Amygdala (tissue), 56 donors: ENCODE measurements around the gene FBXL4.

Experiments
- DNase-seq, 56 donors: peaks; one replicate each; lab custom pipeline; 2025; lab: John Stamatoyannopoulos, UW

The FBXL4 gene

DNA sequence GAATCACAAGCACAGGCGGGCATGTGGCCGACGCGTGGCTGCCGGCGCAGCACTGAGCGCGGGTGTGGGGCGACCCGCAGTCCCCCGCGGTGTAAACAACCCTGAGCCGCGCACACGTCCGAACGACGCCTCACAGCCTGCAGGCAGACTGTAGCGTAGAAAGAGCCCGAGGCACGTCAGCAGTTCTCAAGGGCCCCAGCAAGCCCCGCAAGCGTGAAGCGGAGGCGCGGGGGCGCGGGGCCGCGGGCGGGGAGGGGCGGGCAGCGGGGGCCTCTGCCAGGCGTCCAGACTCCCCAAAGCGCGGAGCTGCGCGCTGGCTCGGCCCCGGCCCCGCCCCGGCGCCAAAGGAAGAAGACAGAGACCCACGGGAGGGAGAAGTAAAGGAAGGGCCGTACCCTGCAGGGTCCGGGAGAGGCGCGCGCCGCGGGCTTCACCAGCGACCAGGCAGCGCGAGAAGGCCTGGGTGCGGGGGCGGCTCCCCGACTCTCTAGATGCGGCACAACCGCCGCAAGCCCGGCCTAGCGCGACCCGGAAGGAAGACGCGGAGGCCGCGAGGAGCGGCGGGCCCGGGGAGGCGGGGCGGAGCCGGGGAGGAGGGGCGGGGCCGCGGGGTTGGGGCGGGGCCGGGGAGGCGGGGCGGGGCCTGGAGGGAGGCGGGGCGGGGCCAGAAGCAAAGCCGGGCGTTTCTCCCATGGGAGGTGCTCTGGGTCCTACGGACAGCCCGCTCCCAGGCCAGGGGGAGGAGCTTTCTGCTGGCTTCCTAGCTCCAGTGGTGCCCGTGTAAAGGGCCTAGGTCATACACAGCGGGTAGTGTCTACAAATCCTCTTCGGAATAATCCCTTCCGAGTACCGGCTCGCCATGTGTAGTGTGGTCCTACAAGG is at the start of gene FBXL4:
Gene FBXL4 (minus strand): TSS at position 536 of the 882 bp plus-strand sequence. CDS start 20,958 bp downstream, outside the sequence.
- peak in 55 of 56 donors; percentile 34 to 97 (median 76) for DNase-seq

DNA sequence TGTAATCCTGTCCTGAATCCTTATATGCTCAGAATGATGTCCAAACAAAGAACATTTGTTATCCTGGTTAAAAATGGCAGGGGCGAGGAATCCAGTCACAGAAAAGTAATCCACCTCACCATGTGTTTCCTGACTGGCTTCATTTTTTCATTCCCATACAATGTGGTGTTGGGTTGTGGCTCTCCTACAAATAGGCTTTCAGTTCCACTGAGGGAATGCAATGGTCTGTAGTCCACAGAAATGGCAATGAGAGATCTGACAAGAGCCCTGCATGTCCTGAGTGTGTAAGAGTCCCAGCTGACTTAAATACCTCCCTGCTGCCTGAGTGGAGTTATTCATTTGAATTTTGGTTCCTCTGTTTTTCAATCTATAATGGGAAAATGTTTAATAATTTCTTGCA is 47.4 kb upstream of the FBXL4 start:
- DNase-seq: no peak

- DNase-seq: no peak
Observed at GRCh38 chr6:98992535-98992934, 44.8 kb upstream of the FBXL4 start.

DNA sequence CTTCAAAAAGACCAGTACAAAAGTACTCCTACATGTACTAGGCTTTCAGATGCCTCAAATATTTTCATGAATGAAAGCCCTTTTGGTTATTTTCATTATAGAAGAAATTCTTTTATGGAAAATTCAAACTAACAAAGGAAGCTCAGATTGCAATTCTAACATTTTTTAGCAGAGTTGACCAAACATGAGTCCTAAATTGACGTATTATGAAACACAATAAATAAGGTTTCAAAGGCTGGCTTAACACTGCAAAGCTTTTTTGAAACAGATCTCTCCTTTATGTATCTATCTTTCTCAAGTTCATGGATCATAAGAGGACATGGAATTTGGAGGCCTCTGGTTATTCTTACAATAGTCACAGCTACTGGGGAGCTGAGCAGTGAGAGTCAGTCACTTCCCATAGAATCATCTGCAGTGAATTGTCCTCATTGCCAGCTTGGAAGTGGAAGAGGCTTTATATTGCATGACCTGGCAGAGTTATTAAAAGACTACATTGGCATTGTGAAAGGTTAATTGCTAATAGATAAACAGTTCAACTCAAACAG is 38.4 kb upstream of the FBXL4 start:
- no peak for DNase-seq

- DNase-seq: no peak
Observed at GRCh38 chr6:98985391-98985790, 37.6 kb upstream of the FBXL4 start.

DNA sequence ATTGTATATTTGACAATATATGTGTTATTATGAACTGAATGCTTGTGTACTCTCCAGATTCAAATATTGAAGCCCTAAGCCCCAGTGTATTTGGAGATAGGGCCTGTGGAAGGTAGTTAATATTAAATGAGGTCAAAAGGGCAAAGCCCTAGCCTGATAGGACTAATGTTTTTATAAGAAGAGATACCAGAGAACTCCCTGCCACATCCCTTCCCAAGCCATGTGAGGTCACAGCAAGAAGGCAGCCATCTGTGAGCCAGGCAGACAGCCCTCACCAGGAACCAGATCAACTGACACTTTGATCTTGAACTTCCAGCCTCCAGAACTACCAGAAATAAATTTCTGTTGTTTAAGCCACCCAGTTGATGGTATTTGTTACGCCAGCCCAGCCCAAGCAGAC is 36.4 kb upstream of the FBXL4 start:
- no peak for DNase-seq

GRCh38 chr6:98981473-98981872 is 33.7 kb upstream of the FBXL4 start:
- DNase-seq: no peak

DNA sequence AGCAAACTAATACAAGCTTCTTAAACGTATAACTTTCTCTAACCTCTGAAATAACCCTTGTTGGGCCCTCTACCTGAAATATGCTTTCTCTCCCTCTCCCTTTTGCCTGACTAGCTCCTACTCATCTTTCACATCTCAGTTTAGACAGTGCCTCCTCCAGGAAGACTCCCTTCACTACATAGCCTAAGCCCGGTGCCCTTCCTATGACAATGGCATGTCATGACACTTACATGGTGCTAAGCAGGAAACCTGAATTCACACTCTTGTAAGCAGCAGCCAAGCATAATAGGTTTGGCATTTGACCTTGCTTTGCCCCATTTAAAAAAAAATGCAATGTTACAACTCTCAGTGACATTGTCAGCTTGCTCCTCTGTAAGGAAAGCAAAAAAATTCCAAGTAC is 33.1 kb upstream of the FBXL4 start:
- no peak for DNase-seq

- peak in 2 of 56 donors; percentile 7 to 15 for DNase-seq
Observed at GRCh38 chr6:98977671-98978292, 30.0 kb upstream of the FBXL4 start.

- no peak for DNase-seq
Observed at GRCh38 chr6:98976674-98977385, 29.1 kb upstream of the FBXL4 start.

- no peak for DNase-seq
Observed at GRCh38 chr6:98975421-98975820, 27.7 kb upstream of the FBXL4 start.

- no peak for DNase-seq
Observed at GRCh38 chr6:98974309-98974708, 26.6 kb upstream of the FBXL4 start.

GRCh38 chr6:98973571-98973970 is 25.8 kb upstream of the FBXL4 start:
- no peak for DNase-seq

DNA sequence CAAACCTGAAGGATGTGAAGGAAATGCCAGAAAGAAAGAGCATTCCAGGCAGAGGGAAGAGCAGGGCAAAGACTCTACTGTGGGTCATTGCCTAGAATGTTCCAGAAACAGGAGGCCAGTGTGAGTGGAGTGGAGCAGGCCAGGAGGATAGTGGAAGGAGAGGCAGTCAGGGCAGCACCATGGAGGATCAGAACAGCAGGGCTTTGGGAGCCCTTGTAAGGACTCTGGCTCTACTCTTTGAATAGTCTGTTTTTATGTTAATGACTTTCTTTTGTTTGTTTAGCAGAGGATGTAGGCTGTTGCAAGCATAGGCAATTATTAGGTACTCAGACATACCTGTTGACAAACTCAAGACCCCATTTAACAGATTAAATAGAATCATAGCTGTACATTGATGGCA is 23.6 kb upstream of the FBXL4 start:
- DNase-seq: no peak

- no peak for DNase-seq
Observed at GRCh38 chr6:98970469-98970868, 22.7 kb upstream of the FBXL4 start.

DNA sequence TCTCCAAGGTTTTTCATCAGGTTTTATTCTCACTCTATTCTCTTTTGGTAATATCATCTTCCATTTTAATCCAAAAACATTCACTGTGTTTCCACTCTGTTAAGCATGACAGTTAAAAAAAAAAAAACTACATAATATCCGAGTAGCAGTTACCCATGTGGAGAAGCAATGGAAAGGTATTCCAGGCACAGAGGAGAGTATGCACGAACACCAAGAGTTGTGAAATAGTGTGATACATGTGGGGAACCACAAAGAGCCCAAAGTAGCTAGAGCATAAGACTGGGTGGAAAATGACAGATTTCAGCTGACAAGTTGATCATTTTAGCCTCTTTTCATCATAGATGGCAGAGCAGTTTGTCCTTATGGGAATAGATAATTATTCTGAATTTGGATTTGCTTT is 19.9 kb upstream of the FBXL4 start:
- DNase-seq: no peak

GRCh38 chr6:98959631-98960030 is 11.9 kb upstream of the FBXL4 start:
- DNase-seq: no peak

- no peak for DNase-seq
Observed at GRCh38 chr6:98958776-98959175, 11.0 kb upstream of the FBXL4 start.

DNA sequence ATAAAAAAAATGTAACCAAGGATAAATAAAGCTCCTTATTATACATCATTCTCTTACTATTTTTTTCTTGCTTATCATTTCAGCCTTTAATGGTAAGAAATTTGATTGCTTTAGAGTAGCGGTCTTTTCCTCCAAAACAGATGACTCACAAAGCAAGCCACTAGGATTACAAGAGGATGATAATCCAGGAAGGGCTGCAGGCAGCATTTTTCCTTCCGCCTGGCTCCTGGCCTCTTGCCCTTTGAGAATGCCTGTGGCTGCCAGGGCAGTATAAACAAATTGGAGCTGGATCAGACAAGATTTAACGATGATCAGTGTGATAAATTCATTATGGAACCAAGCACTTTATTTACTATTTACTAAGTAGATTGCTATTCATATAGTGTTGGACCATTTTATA is 9.7 kb upstream of the FBXL4 start:
- no peak for DNase-seq

- DNase-seq: no peak
Observed at GRCh38 chr6:98949589-98949988, 1.8 kb upstream of the FBXL4 start.

DNA sequence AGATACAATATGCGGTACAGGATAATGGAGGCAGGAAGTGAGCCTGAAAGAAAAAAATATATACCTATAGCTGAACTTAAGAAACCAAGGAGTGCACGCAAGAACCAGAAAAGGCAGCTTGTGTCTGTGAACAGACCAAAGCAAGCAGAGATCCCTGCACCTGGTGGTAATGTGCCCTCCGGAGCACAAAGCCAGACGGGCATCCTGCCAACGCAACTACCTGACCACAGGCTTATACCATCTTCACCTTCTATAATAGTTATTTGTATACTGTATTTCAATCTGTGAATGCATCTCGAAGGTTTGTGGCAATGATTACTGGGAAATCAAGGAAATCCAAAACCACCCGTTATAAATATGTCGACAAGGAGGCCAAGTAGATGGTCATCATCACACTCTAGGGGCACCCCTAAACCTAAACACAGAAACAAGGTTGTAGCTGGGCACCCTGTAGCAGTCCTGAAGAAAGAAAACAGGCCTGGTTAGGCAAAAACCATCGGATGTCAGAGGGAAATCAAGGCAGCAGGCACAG is 801 bp downstream of the FBXL4 start:
- peak in 21 of 56 donors; percentile 1 to 54 (median 11) for DNase-seq
